Measurements from ENCODE around the gene CPNE8.

The CPNE8 gene

DNA sequence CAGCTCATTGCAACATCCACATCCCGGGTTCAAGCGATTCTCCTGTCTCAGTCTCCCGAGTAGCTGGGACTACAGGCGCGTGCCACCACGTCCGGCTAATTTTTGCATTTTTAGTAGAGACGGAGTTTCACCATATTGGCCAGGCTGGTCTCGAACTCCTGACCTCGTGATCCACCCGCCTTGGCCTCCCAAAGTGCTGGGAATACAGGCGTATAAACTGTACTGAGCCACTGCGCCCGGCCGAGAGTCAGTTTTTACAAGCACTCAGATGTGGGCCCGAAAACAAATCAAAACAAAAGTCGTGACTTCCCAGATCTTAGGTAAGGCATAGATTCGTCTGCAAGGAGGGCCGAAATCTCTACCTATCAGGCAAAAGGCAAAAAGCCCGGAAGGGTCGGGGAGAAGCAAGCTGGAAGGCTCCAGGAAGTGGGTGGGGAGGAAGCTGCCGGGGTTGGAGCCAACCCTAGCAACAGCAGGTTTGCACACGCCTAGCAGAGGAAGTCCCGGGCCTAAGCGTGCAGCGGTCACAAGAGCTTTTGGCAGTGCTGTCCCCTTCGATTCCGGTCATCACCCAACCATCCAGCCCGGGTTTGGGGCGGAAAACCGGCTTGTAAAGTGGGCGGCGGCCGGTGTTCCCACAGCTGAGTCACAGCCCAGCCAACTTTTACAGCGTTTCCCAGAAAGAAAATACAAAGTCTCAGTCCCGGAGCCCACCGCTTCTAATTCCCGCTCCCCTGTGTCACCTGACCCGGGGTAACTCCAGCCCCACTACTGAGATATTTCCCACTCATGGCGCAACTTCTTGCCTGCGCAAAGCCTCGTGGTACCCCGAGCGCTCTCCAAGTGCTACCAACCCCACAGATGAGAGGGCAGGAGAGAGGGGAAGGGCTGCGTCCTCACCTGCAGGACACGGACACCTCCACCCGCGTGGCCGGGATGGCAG is 583 bp downstream of the CPNE8 start:
- Histone ChIP-seq H2BK5ac (ENCODE audit: low read length) (no peak overlapping the region), H4K8ac (ENCODE audit: low read depth, low read length) (no peak overlapping the region), H3K9me3 (replicated peaks in 1 of 2; ENCODE audit: control insufficient read depth in 2 of 2, insufficient read depth in 1 of 2, low read depth in 1 of 2, low read length in 2 of 2) (no peaks in the 10 kb centered on the region), H3K4me2 (ENCODE audit: insufficient read depth, low read length, poor library complexity, severe bottlenecking) (peak overlapping the region; percentile 94), H2BK12ac (ENCODE audit: low read length) (peak overlapping the region; percentile 58), H3K27me3 (ENCODE audit: control insufficient read depth in 3 of 3, insufficient read depth in 3 of 3, low read depth in 1 of 3, low read length in 3 of 3) (peaks cover 0 to 3% (median 0%) of the 10 kb centered on the region in 3 experiments), H2AK5ac (ENCODE audit: low read depth, low read length) (peak overlapping the region; percentile 56), H3K79me1 (ENCODE audit: low read depth, low read length) (peaks cover 3% of the 10 kb centered on the region), H3K36me3 (replicated peaks in 1 of 2; ENCODE audit: control insufficient read depth in 2 of 2, insufficient read depth in 2 of 2, low read length in 2 of 2) (no peaks in the 10 kb centered on the region), H2BK15ac (ENCODE audit: low read length) (peak overlapping the region; percentile 97), H3K4me3 (ENCODE audit: low read length in 2 of 2) (peak overlapping the region; percentile 54 to 93), H3K18ac (ENCODE audit: low read length) (peak overlapping the region; percentile 98), H2BK120ac (ENCODE audit: low read depth, low read length) (no peak overlapping the region), H3K4ac (ENCODE audit: low read length) (peak overlapping the region; percentile 84), H3K27ac (replicated peaks; ENCODE audit: low read length) (peak overlapping the region; percentile 69), H3K9ac (ENCODE audit: low read depth, low read length, poor library complexity) (peak overlapping the region; percentile 93), H4K91ac (ENCODE audit: low read depth, low read length, poor library complexity) (peak overlapping the region; percentile 72), H2AFZ (ENCODE audit: low read length) (peak overlapping the region; percentile 91), H3K14ac (ENCODE audit: low read length) (peak overlapping the region; percentile 38), H3K4me1 (ENCODE audit: control insufficient read depth in 2 of 2, insufficient read depth in 1 of 2, low read depth in 1 of 2, low read length in 2 of 2) (no peaks in the 10 kb centered on the region), H3K23ac (ENCODE audit: low read depth, low read length, poor library complexity) (peak overlapping the region; percentile 85)
- no CpG with 5 or more reads among the region's 49 CpGs for WGBS, 2 donors (ENCODE audit: extremely low coverage in 2 of 2, insufficient read length in 2 of 2, insufficient replicate concordance in 1 of 2)
- peak; percentile 43 for DNase-seq (ENCODE audit: low spot score)

DNA sequence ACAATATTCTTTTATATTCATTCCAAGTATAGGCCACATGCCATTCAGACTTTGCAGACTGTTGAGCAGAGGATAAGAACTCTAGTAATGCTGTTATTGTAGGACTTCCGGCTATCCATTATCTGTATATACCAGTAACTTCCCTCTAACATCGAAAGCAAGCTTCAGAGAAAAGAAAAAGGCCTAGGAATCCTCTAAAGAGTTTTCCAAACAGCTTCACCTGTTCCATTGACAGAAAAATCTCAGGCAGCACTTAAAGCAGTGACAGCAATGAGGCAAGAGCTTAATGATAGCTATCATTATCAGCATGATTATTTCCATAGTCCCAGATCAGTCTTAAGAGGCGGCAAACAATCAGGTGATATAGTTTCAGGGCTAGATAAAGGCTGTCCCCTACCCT is 1.8 kb downstream of the CPNE8 start:
- DNase-seq (ENCODE audit: low spot score), result no peak
- whole genome bisulfite sequencing, 2 donors (ENCODE audit: extremely low coverage in 2 of 2, insufficient read length in 2 of 2, insufficient replicate concordance in 1 of 2), result no CpG with 5 or more reads among the region's 3 CpGs
- no peaks in the 10 kb centered on the region for H3K9me3 ChIP-seq (replicated peaks in 1 of 2; ENCODE audit: control insufficient read depth in 2 of 2, insufficient read depth in 1 of 2, low read depth in 1 of 2, low read length in 2 of 2)

DNA sequence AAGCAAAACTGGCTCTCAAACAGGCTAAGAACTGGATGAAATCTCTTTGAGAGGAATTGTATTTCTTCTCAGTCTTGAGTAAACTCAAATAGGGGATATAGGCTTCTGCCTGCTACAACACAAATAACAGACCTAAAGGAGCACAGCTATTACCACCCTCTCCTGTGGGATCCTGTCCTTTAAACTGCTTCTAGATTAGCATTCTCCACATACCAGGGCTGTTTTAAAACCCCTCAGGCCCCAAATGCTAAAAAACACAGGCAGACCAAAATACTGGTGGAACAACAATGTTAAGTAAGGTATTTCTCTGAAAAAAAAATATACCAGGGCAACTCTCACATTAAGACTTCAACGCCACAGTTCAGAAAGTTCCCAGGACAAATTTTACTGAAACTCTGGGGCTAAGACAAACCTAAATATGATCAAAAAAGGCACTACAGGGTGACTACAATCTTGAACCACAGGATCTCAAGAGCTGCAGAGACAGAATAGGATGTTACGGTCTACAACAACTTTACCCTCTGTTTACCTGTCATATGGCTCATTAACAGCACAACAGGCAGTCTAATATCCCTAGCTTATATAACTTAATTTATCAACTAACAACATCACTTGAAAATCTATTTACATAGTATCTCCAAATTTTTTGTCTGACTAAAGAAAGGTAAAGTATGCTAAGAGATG is 7.2 kb downstream of the CPNE8 start:
- H2BK120ac ChIP-seq (ENCODE audit: low read depth, low read length), result no peak overlapping the region
- H2BK12ac ChIP-seq (ENCODE audit: low read length), result no peak overlapping the region
- no peak overlapping the region for H3K4ac ChIP-seq (ENCODE audit: low read length)
- no peaks in the 10 kb centered on the region for H3K9me3 ChIP-seq (replicated peaks in 1 of 2; ENCODE audit: control insufficient read depth in 2 of 2, insufficient read depth in 1 of 2, low read depth in 1 of 2, low read length in 2 of 2)
- no peak overlapping the region for H2BK5ac ChIP-seq (ENCODE audit: low read length)
- no peak for DNase-seq (ENCODE audit: low spot score)
- H3K4me1 ChIP-seq (ENCODE audit: control insufficient read depth in 2 of 2, insufficient read depth in 1 of 2, low read depth in 1 of 2, low read length in 2 of 2), result no peaks in the 10 kb centered on the region
- H4K91ac ChIP-seq (ENCODE audit: low read depth, low read length, poor library complexity), result no peak overlapping the region
- H2AK5ac ChIP-seq (ENCODE audit: low read depth, low read length), result no peak overlapping the region
- H3K79me1 ChIP-seq (ENCODE audit: low read depth, low read length), result peaks cover 2% of the 10 kb centered on the region
- H3K27ac ChIP-seq (replicated peaks; ENCODE audit: low read length), result no peak overlapping the region
- WGBS, 2 donors (ENCODE audit: extremely low coverage in 2 of 2, insufficient read length in 2 of 2, insufficient replicate concordance in 1 of 2), result no CpG with 5 or more reads among the region's 2 CpGs
- H2AFZ ChIP-seq (ENCODE audit: low read length), result no peak overlapping the region
- no peak overlapping the region for H4K8ac ChIP-seq (ENCODE audit: low read depth, low read length)
- H3K23ac ChIP-seq (ENCODE audit: low read depth, low read length, poor library complexity), result no peak overlapping the region
- no peak overlapping the region for H3K4me3 ChIP-seq (ENCODE audit: low read length in 2 of 2)
- H3K14ac ChIP-seq (ENCODE audit: low read length), result no peak overlapping the region
- no peak overlapping the region for H3K4me2 ChIP-seq (ENCODE audit: insufficient read depth, low read length, poor library complexity, severe bottlenecking)
- H3K9ac ChIP-seq (ENCODE audit: low read depth, low read length, poor library complexity), result no peak overlapping the region
- no peak overlapping the region for H2BK15ac ChIP-seq (ENCODE audit: low read length)
- H3K27me3 ChIP-seq (ENCODE audit: control insufficient read depth in 3 of 3, insufficient read depth in 3 of 3, low read depth in 1 of 3, low read length in 3 of 3), result no peaks in the 10 kb centered on the region
- H3K18ac ChIP-seq (ENCODE audit: low read length), result no peak overlapping the region
- H3K36me3 ChIP-seq (replicated peaks in 1 of 2; ENCODE audit: control insufficient read depth in 2 of 2, insufficient read depth in 2 of 2, low read length in 2 of 2), result no peaks in the 10 kb centered on the region

More for the DNA sequence above, 1.8 kb downstream of the CPNE8 start:
- Histone ChIP-seq H2BK5ac (ENCODE audit: low read length) (no peak overlapping the region), H3K4me1 (ENCODE audit: control insufficient read depth in 2 of 2, insufficient read depth in 1 of 2, low read depth in 1 of 2, low read length in 2 of 2) (no peaks in the 10 kb centered on the region), H2BK12ac (ENCODE audit: low read length) (no peak overlapping the region), H3K4me3 (ENCODE audit: low read length in 2 of 2) (no peak overlapping the region), H3K14ac (ENCODE audit: low read length) (no peak overlapping the region), H3K4me2 (ENCODE audit: insufficient read depth, low read length, poor library complexity, severe bottlenecking) (no peak overlapping the region), H4K91ac (ENCODE audit: low read depth, low read length, poor library complexity) (no peak overlapping the region), H3K4ac (ENCODE audit: low read length) (no peak overlapping the region), H3K27me3 (ENCODE audit: control insufficient read depth in 3 of 3, insufficient read depth in 3 of 3, low read depth in 1 of 3, low read length in 3 of 3) (peaks cover 0 to 3% (median 0%) of the 10 kb centered on the region in 3 experiments), H3K9ac (ENCODE audit: low read depth, low read length, poor library complexity) (no peak overlapping the region), H2AFZ (ENCODE audit: low read length) (no peak overlapping the region), H2BK120ac (ENCODE audit: low read depth, low read length) (no peak overlapping the region), H3K23ac (ENCODE audit: low read depth, low read length, poor library complexity) (no peak overlapping the region), H2AK5ac (ENCODE audit: low read depth, low read length) (no peak overlapping the region), H3K79me1 (ENCODE audit: low read depth, low read length) (peaks cover 3% of the 10 kb centered on the region), H3K27ac (replicated peaks; ENCODE audit: low read length) (no peak overlapping the region), H3K36me3 (replicated peaks in 1 of 2; ENCODE audit: control insufficient read depth in 2 of 2, insufficient read depth in 2 of 2, low read length in 2 of 2) (no peaks in the 10 kb centered on the region), H3K18ac (ENCODE audit: low read length) (no peak overlapping the region), H4K8ac (ENCODE audit: low read depth, low read length) (no peak overlapping the region), H2BK15ac (ENCODE audit: low read length) (no peak overlapping the region)

DNA sequence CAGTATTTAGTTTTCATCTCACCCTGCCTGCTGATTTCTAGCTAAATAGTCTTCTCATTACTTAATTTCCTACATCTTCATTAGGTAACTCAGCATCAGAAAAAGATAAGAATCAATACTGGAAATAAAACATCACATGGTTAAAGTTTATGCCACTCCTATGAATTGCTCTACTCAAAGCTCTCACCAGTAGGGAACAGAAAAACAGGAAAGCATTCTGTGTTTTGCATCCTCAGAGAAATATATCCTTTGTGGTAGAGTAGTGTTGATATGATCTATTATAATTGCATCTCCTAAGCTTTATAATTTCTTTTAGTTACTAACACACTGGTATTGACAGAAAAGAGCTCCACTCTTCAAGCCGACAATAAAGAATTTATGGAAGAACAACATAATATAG is 9.9 kb downstream of the CPNE8 start:
- no CpG with 5 or more reads among the region's 1 CpG for WGBS, 2 donors (ENCODE audit: extremely low coverage in 2 of 2, insufficient read length in 2 of 2, insufficient replicate concordance in 1 of 2)
- Histone ChIP-seq H3K27ac (replicated peaks; ENCODE audit: low read length) (no peak overlapping the region), H2BK120ac (ENCODE audit: low read depth, low read length) (no peak overlapping the region), H3K27me3 (ENCODE audit: control insufficient read depth in 3 of 3, insufficient read depth in 3 of 3, low read depth in 1 of 3, low read length in 3 of 3) (no peaks in the 10 kb centered on the region), H4K91ac (ENCODE audit: low read depth, low read length, poor library complexity) (no peak overlapping the region), H3K9ac (ENCODE audit: low read depth, low read length, poor library complexity) (no peak overlapping the region), H3K9me3 (replicated peaks in 1 of 2; ENCODE audit: control insufficient read depth in 2 of 2, insufficient read depth in 1 of 2, low read depth in 1 of 2, low read length in 2 of 2) (peaks cover 0 to 2% of the 10 kb centered on the region in 2 donors), H3K4me2 (ENCODE audit: insufficient read depth, low read length, poor library complexity, severe bottlenecking) (no peak overlapping the region), H3K4ac (ENCODE audit: low read length) (no peak overlapping the region), H2AFZ (ENCODE audit: low read length) (no peak overlapping the region), H3K4me3 (ENCODE audit: low read length in 2 of 2) (no peak overlapping the region), H3K79me1 (ENCODE audit: low read depth, low read length) (no peaks in the 10 kb centered on the region), H3K36me3 (replicated peaks in 1 of 2; ENCODE audit: control insufficient read depth in 2 of 2, insufficient read depth in 2 of 2, low read length in 2 of 2) (no peaks in the 10 kb centered on the region), H3K4me1 (ENCODE audit: control insufficient read depth in 2 of 2, insufficient read depth in 1 of 2, low read depth in 1 of 2, low read length in 2 of 2) (no peaks in the 10 kb centered on the region), H2BK12ac (ENCODE audit: low read length) (no peak overlapping the region), H3K18ac (ENCODE audit: low read length) (no peak overlapping the region), H3K23ac (ENCODE audit: low read depth, low read length, poor library complexity) (no peak overlapping the region), H2BK15ac (ENCODE audit: low read length) (no peak overlapping the region), H2AK5ac (ENCODE audit: low read depth, low read length) (no peak overlapping the region), H4K8ac (ENCODE audit: low read depth, low read length) (no peak overlapping the region), H2BK5ac (ENCODE audit: low read length) (no peak overlapping the region), H3K14ac (ENCODE audit: low read length) (no peak overlapping the region)
- DNase-seq (ENCODE audit: low spot score), result no peak
